ENCODE measurements around the gene TRABD2B. TPM values are rescaled to one million over a fixed set of nuclear protein-coding genes. Genes with fewer than 3 reads are reported as not detected.

The TRABD2B gene
- total RNA-seq, 1 experiment from 2014 or later: 0.05 TPM

DNA sequence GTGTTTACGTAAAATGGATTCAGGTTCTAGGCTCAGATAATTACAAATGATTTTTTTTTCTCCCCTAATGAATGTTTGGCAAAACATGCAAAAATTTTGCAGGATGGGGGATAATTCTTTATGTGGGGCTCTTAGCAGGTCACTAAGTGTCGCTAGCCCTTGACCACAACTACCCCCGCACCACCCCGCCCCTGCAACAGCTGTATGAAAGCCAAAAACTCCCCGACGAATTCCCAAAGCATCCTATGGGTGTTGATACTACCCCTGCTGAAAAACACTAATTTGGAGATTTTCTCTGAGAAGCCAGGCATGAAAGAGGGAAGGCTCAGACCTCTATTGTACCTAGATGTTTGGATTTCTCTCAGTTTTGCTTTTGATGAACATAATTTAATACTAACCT, 243.0 kb downstream of the TRABD2B start:
- H3K36me3 ChIP-seq (ENCODE audit: control insufficient read depth in 1 of 2, insufficient read depth in 2 of 2, low read length in 2 of 2): no peaks in the 10 kb centered on the region
- H3K4me2 ChIP-seq (ENCODE audit: low read length): no peak overlapping the region
- H3K27ac ChIP-seq (ENCODE audit: low read depth, low read length): no peak overlapping the region
- no peak overlapping the region for H2AFZ ChIP-seq (ENCODE audit: low read depth, low read length, poor library complexity, severe bottlenecking)
- intact Hi-C loops (cut with micrococcal nuclease): no loop called here
- ATAC-seq: no peak
- RAD21 ChIA-PET (ENCODE audit: low non-redundant PET in 1 of 2, low total read pairs in 2 of 2, uncharacterized antibody in 2 of 2, unreplicated experiment in 2 of 2): no interaction called here
- no peaks in the 10 kb centered on the region for H4K20me1 ChIP-seq (ENCODE audit: insufficient read depth)
- POLR2A ChIA-PET: no interaction called here
- H3K9me3 ChIP-seq (ENCODE audit: control insufficient read depth in 1 of 2, insufficient read depth in 1 of 2, low read depth in 1 of 2, low read length in 2 of 2): no peaks in the 10 kb centered on the region
- no peak for DNase-seq (ENCODE audit: low read depth, low spot score)
- H3K4me3 ChIP-seq (replicated peaks in 1 of 2; ENCODE audit: low read depth in 1 of 2, low read length in 2 of 2): no peak overlapping the region
- H3K79me2 ChIP-seq (ENCODE audit: insufficient read depth, low read length): no peaks in the 10 kb centered on the region
- TF ChIP-seq, protein P1, sequence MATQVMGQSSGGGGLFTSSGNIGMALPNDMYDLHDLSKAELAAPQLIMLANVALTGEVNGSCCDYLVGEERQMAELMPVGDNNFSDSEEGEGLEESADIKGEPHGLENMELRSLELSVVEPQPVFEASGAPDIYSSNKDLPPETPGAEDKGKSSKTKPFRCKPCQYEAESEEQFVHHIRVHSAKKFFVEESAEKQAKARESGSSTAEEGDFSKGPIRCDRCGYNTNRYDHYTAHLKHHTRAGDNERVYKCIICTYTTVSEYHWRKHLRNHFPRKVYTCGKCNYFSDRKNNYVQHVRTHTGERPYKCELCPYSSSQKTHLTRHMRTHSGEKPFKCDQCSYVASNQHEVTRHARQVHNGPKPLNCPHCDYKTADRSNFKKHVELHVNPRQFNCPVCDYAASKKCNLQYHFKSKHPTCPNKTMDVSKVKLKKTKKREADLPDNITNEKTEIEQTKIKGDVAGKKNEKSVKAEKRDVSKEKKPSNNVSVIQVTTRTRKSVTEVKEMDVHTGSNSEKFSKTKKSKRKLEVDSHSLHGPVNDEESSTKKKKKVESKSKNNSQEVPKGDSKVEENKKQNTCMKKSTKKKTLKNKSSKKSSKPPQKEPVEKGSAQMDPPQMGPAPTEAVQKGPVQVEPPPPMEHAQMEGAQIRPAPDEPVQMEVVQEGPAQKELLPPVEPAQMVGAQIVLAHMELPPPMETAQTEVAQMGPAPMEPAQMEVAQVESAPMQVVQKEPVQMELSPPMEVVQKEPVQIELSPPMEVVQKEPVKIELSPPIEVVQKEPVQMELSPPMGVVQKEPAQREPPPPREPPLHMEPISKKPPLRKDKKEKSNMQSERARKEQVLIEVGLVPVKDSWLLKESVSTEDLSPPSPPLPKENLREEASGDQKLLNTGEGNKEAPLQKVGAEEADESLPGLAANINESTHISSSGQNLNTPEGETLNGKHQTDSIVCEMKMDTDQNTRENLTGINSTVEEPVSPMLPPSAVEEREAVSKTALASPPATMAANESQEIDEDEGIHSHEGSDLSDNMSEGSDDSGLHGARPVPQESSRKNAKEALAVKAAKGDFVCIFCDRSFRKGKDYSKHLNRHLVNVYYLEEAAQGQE (IDR thresholded peaks at IDR 0.05; ENCODE audit: low read depth): no peak
- no peak for TF ChIP-seq EZH2phosphoT487 (IDR thresholded peaks at IDR 0.05; ENCODE audit: borderline replicate concordance)
- TF ChIP-seq ELF1 (IDR thresholded peaks at IDR 0.05; ENCODE audit: borderline replicate concordance, low read depth): no peak
- no peak for TF ChIP-seq EGR1 (IDR thresholded peaks at IDR 0.05; ENCODE audit: low read depth)
- TF ChIP-seq SIN3A (IDR thresholded peaks at IDR 0.05; ENCODE audit: low read depth): no peak
- TF ChIP-seq CEBPB (IDR thresholded peaks at IDR 0.05; ENCODE audit: low read depth): no peak
- TF ChIP-seq ZNF274 (IDR thresholded peaks at IDR 0.05; ENCODE audit: low read depth, low read length): no peak
- CTCF ChIA-PET: interaction anchor here (1.0 to 2.5 kb wide), 4 partner anchors 10 to 317 kb away, joined by 3 to 9 read pairs (median 6); partner anchors contain the start of gene FOXD2
- H3K9me2 ChIP-seq (ENCODE audit: insufficient read depth): no peaks in the 10 kb centered on the region
- H3K9ac ChIP-seq (ENCODE audit: low read length): no peak overlapping the region
- no TSS peak for BruUV-seq (replicated peaks)
- H3K27me3 ChIP-seq (ENCODE audit: insufficient read depth, low read length): no peaks in the 10 kb centered on the region
- peaks cover 0 to 3% of the 10 kb centered on the region in 2 experiments; a peak in 1 of 4 replicates for H3K4me1 ChIP-seq (ENCODE audit: control insufficient read depth in 1 of 2, insufficient read depth in 2 of 2, low read length in 2 of 2)

All from HCT116 (cell line).